Right cardiac atrium (tissue), 5 donors: ENCODE data around the gene HCFC1. TPM values are rescaled to one million over a fixed set of nuclear protein-coding genes. Genes with fewer than 3 reads are reported as not detected.

Experiments
- microRNA-seq, 2 donors: library from miRNA; unstranded; fragments of <30 nt; microRNA quantifications; one replicate each; pipeline ENCODE4 v1.2.0, GENCODE V29; 2020 to 2021
- polyA plus RNA-seq: library from polyadenylated mRNA; stranded (reverse); fragments of 200-250 nt; gene quantifications from one replicate; pipeline ENCODE4 v1.2.3, GENCODE V29; 2013
- total RNA-seq, 4 donors: library from RNA; stranded (reverse); fragmentation: NEBNext Ultra II Directional; extraction: Animal tissue kit (Norgen Biotek cat#: 25700); gene quantifications; one replicate each; pipeline ENCODE4 v1.2.1, GENCODE V29; 2021
- donor health status: healthy with polysubstance abuse.
- donor health status: DM: no; HTN: yes; CAD: no.
- donor health status: DM: no; HTN: no; CAD: no.
- donor health status: DM: no; HTN: yes; CAD: no; lungs with severe emphysema.
- donor health status: DM: yes; HTN: yes; CAD: no.

Gene HCFC1
- total and polyA plus RNA-seq, 5 donors = 17.3 to 41.4 (median 32.1) TPM

Small RNAs within 50 kb of the gene (microRNA-seq; reads per million reads assigned to microRNA genes)
- 0 reads per million in 2 donors for gene MIR3202-1
- 0 reads per million in 2 donors for gene MIR3202-2
- 0 reads per million in 2 donors for gene MIR718

Other genes starting within 250 kb of the HCFC1 start
- gene BCAP31, start 247.4 kb downstream of the HCFC1 start, total RNA-seq = 100 to 1,000 TPM; 111 to 143 (median 123) TPM
- gene BCAP31, start 247.4 kb downstream of the HCFC1 start, polyA plus RNA-seq = 149 TPM
- 10 to 100 TPM; 14.1 to 15.9 (median 15.5) TPM for gene ABCD1, start 247.0 kb downstream of the HCFC1 start, total RNA-seq
- gene ABCD1, start 247.0 kb downstream of the HCFC1 start, polyA plus RNA-seq = 11.0 TPM
- 10 to 100 TPM in 1 of 4 donors, 1 to 10 TPM in 3; 7.0 to 10.9 (median 9.5) TPM for gene PLXNB3, start 207.6 kb downstream of the HCFC1 start, total RNA-seq
- gene PLXNB3, start 207.6 kb downstream of the HCFC1 start, polyA plus RNA-seq = 6.8 TPM
- gene SRPK3, start 190.8 kb downstream of the HCFC1 start, total RNA-seq = 10 to 100 TPM; 27.0 to 53.1 (median 39.3) TPM
- gene SRPK3, start 190.8 kb downstream of the HCFC1 start, polyA plus RNA-seq = 36.5 TPM
- gene IDH3G, start 177.4 kb downstream of the HCFC1 start, total RNA-seq = 10 to 100 TPM; 60.6 to 68.6 (median 66.6) TPM
- gene IDH3G, start 177.4 kb downstream of the HCFC1 start, polyA plus RNA-seq = 66.9 TPM
- gene SSR4, start 177.2 kb downstream of the HCFC1 start, total RNA-seq = 100 to 1,000 TPM; 162 to 208 (median 193) TPM
- 336 TPM for gene SSR4, start 177.2 kb downstream of the HCFC1 start, polyA plus RNA-seq
- 1 to 10 TPM; 3.6 to 6.9 (median 5.4) TPM for gene PDZD4, start 141.3 kb downstream of the HCFC1 start, total RNA-seq
- 4.1 TPM for gene PDZD4, start 141.3 kb downstream of the HCFC1 start, polyA plus RNA-seq
- gene L1CAM, start 85.6 kb downstream of the HCFC1 start, total RNA-seq = 10 to 100 TPM in 1 of 4 donors, 1 to 10 TPM in 3; 8.3 to 14.1 (median 9.3) TPM
- 7.3 TPM for gene L1CAM, start 85.6 kb downstream of the HCFC1 start, polyA plus RNA-seq
- gene AVPR2, start 67.1 kb downstream of the HCFC1 start, total RNA-seq = 1 to 10 TPM; 1.6 to 3.7 (median 2.5) TPM
- gene AVPR2, start 67.1 kb downstream of the HCFC1 start, polyA plus RNA-seq = 4.1 TPM
- gene ARHGAP4, start 45.6 kb downstream of the HCFC1 start, total RNA-seq = 10 to 100 TPM; 13.4 to 22.9 (median 14.9) TPM
- 20.5 TPM for gene ARHGAP4, start 45.6 kb downstream of the HCFC1 start, polyA plus RNA-seq
- 10 to 100 TPM; 61.1 to 75.5 (median 66.2) TPM for gene NAA10, start 36.8 kb downstream of the HCFC1 start, total RNA-seq
- 108 TPM for gene NAA10, start 36.8 kb downstream of the HCFC1 start, polyA plus RNA-seq
- gene RENBP, start 27.2 kb downstream of the HCFC1 start, total RNA-seq = 10 to 100 TPM; 14.0 to 17.7 (median 15.7) TPM
- gene RENBP, start 27.2 kb downstream of the HCFC1 start, polyA plus RNA-seq = 13.3 TPM
- 10 to 100 TPM in 2 of 4 donors, 1 to 10 TPM in 2; 7.6 to 11.9 (median 10.4) TPM for gene TMEM187, start 936 bp upstream of the HCFC1 start, total RNA-seq
- 6.8 TPM for gene TMEM187, start 936 bp upstream of the HCFC1 start, polyA plus RNA-seq
- gene IRAK1, start 48.1 kb upstream of the HCFC1 start, total RNA-seq = 10 to 100 TPM; 33.2 to 53.2 (median 43.0) TPM
- gene IRAK1, start 48.1 kb upstream of the HCFC1 start, polyA plus RNA-seq = 28.2 TPM
- gene MECP2, start 125.9 kb upstream of the HCFC1 start, total RNA-seq = 10 to 100 TPM; 41.2 to 50.2 (median 45.2) TPM
- 34.9 TPM for gene MECP2, start 125.9 kb upstream of the HCFC1 start, polyA plus RNA-seq
- gene OPN1LW, start 172.4 kb upstream of the HCFC1 start, total RNA-seq = not detected
- not detected for gene OPN1LW, start 172.4 kb upstream of the HCFC1 start, polyA plus RNA-seq
- gene OPN1MW, start 210.8 kb upstream of the HCFC1 start, total RNA-seq = not detected
- not detected for gene OPN1MW, start 210.8 kb upstream of the HCFC1 start, polyA plus RNA-seq
- gene OPN1MW2, start 247.9 kb upstream of the HCFC1 start, total RNA-seq = not detected
- not detected for gene OPN1MW2, start 247.9 kb upstream of the HCFC1 start, polyA plus RNA-seq